Suprapubic skin (tissue), 3 donors: ENCODE results near the gene PRPSAP1.

Experiments used
- CTCF ChIP-seq, 2 donors: fragments of 200-600 bp in 1 of 2; fragments of 450-650 bp in 1 of 2; sonication (generic) in 1 of 2; IDR thresholded peaks; one replicate each; pipeline ENCODE4 v1.5.1; 2016 to 2019; ENCODE audit warnings: antibody characterized with exemption in 2 of 2, mild to moderate bottlenecking in 1 of 2, moderate library complexity in 1 of 2
- EP300 ChIP-seq: sonication (generic); formaldehyde crosslinking; IDR thresholded peaks from one replicate; pipeline ENCODE4 v1.6.1; 2017; ENCODE audit warnings: antibody characterized with exemption
- POLR2A ChIP-seq, 2 donors: fragments of 450-650 bp; IDR thresholded peaks; one replicate each; pipeline ENCODE4 v1.6.1; 2017; ENCODE audit warnings: antibody characterized with exemption in 2 of 2, mild to moderate bottlenecking in 2 of 2, moderate library complexity in 2 of 2

- TF ChIP-seq CTCF (IDR thresholded peaks at IDR 0.05) = no peak
- TF ChIP-seq POLR2A (IDR thresholded peaks at IDR 0.05) = no peak
- no peak for TF ChIP-seq EP300
Measured at GRCh38 chr17:76336756-76337412, 16.8 kb downstream of the PRPSAP1 start.
